A549 treated with DMSO at 1 μM for 4 hours (cell line): Measurements from ENCODE around the gene PRRC2A. TPM values are rescaled to one million over a fixed set of nuclear protein-coding genes. Genes with fewer than 3 reads are reported as not detected.

Source experiments
- total RNA-seq: library from RNA; stranded (reverse); fragments of 200-300 nt; extraction: Qiagen RNA extraction; gene quantifications from 5 replicates; pipeline ENCODE4 v1.2.3, GENCODE V29; 2022; ENCODE audit warnings: low read depth

The PRRC2A gene
- total RNA-seq, result 68.9 to 101 TPM (median 86.8 TPM) in 5 replicates

DNA sequence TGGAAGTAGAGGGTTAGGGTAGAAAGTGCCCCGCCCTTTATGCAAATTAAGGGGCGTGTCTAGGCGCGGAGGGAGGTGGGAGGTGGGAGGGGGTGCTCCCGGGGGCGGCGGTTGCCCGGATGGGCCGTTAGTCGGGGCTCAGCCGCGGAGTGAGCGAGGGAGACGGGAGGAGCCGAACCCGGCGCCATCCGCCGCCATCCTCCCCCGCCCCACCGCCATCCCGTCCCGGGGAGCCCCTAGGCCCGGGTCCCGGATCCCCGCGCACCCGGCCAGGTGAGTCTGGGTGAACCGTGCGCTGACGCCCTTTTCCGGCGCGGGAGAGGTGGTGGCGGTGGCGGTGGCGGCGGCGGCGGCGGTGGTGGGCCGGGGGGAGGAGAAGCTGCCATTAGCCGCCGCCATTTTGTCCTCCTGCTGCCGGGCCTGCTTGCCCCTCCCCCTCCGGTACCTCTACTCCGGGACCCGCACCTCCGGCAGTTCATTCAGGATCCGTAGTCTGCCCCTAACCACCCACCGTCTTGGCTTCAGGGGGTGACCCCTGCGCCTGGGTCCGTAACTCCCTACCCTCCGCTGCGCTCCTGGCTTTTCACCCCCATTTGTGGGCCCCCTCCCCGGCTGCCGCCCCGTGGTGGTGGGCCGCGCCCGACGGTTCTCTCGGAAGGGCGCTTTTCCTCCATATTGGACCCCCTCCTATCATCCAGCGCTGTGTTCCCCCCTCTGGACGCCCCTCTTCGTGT, at the start of gene PRRC2A:
TSS of gene PRRC2A (plus strand) at position 130 of the 734 bp plus-strand sequence. CDS start 2,075 bp downstream, outside the sequence.

DNA sequence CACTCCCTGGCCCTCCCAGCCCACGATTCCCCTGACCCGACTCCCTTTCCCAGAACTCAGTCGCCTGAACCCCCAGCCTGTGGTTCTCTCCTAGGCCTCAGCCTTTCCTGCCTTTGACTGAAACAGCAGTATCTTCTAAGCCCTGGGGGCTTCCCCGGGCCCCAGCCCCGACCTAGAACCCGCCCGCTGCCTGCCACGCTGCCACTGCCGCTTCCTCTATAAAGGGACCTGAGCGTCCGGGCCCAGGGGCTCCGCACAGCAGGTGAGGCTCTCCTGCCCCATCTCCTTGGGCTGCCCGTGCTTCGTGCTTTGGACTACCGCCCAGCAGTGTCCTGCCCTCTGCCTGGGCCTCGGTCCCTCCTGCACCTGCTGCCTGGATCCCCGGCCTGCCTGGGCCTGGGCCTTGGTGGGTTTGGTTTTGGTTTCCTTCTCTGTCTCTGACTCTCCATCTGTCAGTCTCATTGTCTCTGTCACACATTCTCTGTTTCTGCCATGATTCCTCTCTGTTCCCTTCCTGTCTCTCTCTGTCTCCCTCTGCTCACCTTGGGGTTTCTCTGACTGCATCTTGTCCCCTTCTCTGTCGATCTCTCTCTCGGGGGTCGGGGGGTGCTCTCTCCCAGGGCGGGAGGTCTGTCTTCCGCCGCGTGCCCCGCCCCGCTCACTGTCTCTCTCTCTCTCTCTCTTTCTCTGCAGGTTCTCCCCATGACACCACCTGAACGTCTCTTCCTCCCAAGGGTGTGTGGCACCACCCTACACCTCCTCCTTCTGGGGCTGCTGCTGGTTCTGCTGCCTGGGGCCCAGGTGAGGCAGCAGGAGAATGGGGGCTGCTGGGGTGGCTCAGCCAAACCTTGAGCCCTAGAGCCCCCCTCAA, 48.2 kb upstream of the PRRC2A start, which contains the start of gene LTA:
TSS of gene LTA (plus strand) at position 249 of the 871 bp plus-strand sequence. CDS start at position 703, 454 bp downstream.

DNA sequence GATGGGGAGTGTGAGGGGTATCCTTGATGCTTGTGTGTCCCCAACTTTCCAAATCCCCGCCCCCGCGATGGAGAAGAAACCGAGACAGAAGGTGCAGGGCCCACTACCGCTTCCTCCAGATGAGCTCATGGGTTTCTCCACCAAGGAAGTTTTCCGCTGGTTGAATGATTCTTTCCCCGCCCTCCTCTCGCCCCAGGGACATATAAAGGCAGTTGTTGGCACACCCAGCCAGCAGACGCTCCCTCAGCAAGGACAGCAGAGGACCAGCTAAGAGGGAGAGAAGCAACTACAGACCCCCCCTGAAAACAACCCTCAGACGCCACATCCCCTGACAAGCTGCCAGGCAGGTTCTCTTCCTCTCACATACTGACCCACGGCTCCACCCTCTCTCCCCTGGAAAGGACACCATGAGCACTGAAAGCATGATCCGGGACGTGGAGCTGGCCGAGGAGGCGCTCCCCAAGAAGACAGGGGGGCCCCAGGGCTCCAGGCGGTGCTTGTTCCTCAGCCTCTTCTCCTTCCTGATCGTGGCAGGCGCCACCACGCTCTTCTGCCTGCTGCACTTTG, 45.1 kb upstream of the PRRC2A start, which contains the start of gene TNF:
TSS of gene TNF (plus strand) at position 231 of the 567 bp plus-strand sequence. CDS start at position 408, 177 bp downstream.

DNA sequence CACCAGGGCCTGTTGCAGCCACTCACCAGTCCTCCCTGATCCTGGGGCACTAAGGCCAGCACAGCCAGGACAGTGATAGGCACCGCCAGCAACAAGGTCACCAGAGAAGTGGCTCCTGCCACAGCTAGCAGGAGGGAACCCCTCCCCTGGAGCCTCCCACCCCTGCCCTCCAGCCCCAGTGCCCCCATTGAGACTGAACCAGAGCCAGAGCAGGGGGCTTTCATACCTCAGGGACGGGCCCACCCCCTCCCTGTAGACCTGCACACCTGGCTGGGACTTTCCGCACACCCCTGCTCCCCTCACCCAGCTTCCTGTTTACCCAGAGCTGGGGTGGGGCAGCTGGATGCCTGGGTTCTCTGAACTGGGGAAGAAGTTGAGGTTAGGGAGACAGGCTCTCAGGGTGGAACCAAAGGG, 38.3 kb upstream of the PRRC2A start, which contains the start of gene LTB:
TSS of gene LTB (minus strand) at position 195 of the 414 bp plus-strand sequence. CDS start at position 188, 7 bp downstream.

DNA sequence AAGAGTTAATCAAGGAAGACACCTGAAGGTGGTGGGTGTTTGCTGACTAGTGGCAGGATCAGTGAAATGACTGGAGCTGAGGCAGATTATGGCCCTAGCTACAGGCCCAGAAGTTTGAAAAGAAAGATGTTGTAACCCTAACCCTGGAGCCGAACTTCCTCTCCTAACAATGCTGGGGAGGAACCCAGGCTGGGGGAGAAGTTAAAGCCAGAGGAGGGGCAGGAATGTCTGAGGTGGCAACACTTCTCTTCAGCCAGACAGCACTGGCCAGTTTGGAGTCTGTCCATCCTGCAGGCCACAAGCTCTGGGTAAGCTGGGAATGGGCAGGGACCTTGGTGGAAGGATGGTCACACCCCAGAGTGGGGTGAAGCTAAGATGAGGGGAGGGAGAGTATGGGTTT, 34.5 kb upstream of the PRRC2A start, which contains the start of gene LST1:
TSS of gene LST1 (plus strand) at position 270 of the 400 bp plus-strand sequence. CDS start 1,023 bp downstream, outside the sequence.

DNA sequence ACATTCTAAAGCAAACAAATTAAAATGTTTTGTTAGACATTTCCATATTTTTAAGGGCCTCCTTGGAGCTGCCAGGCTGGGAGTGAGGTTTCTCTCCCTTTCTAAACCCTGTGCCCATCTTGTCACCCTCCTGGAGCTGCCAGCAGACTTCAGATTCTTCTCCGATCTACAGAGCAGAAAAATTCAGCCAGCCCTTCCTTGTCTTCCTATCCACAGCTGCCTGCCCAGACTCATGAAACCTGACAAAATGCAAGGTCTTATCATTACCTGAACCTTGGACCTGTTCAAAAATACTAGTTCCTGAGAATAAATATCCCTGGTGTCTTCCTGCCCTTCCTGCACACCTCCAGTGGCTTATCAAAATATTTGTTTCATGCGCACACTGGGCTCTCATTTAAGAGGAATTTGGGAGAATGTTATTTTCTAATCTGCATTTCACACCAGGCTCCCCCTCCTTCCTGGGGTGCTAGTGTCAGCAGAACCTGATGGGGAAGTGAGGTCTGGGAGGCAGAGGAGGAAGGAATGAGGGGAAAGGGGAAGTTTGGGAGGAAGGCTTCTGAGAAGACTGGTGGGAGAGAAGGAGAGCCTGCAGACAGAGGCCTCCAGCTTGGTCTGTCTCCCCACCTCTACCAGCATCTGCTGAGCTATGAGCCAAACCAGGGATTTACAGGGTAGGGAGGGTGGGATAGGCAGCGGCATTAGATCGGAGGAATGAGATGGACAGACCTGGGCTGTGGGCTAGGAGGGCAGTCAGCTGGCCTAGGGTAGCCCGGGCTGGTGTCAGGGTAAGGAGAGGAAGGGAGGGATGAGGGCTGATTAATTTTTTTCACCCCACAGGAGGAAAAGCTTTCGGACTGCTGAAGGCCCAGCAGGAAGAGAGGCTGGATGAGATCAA, 5.6 kb upstream of the PRRC2A start, which contains the start of gene AIF1:
TSS of gene AIF1 (plus strand) at position 551 of the 895 bp plus-strand sequence. CDS start at position 647, 96 bp downstream.

DNA sequence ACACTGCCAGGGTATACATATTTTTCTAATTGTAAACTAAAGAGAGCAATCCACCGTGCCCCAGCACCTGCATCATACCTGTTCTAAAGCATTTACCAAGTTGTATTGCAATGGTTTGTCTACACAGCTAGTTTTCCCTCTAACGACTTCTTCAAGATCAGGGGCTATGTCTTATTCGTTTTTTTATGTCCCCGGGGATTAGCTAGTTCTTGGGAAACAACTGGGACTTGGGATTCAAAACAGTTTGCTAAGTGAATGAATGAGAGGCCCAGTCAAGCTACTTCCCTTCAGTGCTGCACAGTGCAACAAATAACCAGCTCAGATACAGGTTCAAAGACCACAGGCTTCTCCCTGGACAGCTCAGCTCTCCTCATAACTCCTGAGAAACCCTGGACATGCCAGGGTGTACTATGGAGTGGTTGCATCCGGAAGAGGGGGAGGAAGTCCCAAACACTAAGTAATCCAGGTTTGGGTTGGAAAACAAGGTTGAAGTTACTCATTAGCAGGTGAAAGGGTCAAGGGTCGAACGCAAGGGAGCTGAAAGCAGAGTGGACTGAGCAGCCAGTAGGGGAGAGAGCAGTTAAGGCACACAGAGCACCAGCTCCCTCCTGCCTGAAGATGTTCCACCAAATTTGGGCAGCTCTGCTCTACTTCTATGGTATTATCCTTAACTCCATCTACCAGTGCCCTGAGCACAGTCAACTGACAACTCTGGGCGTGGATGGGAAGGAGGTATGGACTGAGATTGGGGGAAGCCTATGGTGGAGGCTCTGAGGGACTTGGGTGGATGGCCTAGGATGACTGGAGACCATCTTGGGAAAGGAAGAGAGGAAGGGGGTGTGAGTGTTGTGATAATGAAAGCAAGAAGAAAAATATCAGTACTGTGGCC, 35.1 kb downstream of the PRRC2A start, which contains the start of gene APOM:
TSS of gene APOM (plus strand) at position 546 of the 889 bp plus-strand sequence. CDS start at position 619, 73 bp downstream.

DNA sequence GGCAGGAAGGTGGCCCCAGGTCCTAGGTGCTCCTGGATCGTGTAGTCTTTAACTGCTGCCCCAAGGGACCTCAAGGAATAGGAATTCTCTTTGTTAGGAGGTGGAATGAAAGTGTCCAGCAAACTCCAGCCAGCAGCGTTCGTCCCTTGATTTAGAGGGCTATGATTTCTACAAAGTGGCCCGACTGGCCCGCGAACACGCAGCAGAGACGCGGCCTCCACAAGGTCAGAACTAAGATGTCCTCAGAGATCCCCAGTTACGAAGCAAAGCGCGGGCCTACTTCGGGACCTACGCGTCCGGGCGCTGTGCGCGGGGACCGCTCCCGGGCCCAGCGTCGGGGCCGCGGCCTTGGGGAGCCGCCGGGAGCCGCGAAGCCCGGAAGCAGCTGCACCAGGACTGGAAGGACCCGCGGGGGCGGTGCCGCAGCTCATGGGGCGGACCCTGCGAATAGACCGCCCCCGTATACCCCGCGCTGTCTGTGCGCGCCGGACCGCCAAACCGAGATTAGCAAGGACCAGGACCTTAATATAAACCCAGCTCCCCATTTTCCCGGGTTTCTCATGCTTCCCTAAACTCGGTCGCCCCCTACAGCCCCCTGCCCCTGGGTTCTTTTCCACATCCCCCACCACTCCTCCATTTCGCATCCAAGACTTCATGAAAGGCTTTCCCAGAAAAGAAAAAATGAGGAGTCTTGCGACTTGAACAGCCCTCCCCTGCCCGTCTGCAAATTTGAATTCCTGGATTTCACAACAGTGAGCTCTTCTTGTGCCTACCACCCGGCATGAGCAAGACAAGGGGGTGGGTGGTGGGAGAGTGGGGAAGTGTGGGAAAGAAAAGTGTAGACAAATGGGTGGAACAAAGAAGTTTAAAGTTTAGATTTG, 40.1 kb downstream of the PRRC2A start, which contains the start of gene C6orf47:
TSS of gene C6orf47 (minus strand) at position 398 of the 881 bp plus-strand sequence. CDS start 831 bp downstream, outside the sequence.

DNA sequence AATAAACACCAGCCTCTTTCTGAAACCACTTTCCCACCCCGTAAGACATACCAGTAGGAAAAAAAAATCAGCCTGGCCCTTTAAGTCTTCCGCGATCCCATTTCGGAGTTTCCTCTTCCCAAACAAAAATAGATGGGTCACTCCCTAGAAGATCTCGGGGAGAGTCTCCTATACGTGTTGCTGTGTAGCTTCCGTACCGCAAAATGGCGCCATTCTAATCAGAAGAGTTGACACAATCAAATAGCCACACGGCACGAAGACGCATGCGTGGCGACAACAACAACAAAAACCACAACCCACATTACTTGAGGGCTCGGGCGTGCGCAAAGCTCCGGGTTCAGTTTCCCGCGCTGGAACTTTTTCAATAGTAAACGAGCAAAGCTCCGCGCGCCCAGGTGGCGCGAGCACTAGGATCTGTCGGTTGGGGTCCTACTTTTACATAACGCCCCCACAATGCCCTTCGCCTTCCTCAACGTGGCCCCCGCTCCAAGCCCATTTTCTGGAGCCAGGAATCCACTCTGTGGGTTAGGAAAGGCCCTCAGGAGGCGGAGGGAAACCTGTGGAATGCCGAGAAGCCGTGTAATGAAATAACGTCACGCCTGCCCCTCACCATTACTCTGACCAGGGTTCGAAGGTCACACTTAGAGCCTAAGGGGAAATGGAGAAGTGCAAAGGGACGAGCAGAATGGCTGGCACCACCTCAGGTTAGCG, 44.4 kb downstream of the PRRC2A start, which contains the start of gene GPANK1:
TSS of gene GPANK1 (minus strand) at position 208 of the 711 bp plus-strand sequence. CDS start 519 bp downstream, outside the sequence.

DNA sequence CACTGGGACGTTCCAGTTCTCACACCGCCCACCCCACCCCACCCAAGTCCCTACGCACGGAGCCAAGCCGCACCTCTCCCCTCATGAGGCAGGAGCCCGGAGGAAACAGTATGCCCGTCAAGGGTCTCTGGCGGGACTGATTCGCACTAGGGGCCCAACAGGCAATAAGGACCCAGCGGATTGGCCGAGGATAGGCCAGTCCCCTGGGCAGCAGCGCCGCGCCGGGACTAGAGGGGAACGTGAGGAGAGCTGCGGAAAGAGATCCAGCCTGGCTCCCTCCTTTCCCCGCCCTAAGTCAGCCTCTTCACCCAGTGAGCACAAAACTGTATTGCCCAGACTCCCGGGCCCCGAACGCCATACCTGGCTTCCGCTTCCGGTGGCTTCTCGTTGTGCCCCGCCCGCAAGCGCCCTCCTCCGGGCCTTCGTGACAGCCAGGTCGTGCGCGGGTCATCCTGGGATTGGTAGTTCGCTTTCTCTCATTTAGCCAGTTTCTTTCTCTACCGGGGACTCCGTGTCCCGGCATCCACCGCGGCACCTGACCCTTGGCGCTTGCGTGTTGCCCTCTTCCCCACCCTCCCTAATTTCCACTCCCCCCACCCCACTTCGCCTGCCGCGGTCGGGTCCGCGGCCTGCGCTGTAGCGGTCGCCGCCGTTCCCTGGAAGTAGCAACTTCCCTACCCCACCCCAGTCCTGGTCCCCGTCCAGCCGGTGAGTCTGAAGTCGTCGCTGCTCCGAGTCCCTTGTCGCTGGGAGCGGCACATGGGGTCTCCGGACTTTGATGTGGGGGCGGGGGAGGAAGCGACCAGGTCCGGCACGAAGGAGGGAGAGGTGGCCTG, 45.2 kb downstream of the PRRC2A start, which contains the start of gene CSNK2B:
TSS of gene CSNK2B (plus strand) at position 580 of the 836 bp plus-strand sequence. CDS start 752 bp downstream, outside the sequence.

DNA sequence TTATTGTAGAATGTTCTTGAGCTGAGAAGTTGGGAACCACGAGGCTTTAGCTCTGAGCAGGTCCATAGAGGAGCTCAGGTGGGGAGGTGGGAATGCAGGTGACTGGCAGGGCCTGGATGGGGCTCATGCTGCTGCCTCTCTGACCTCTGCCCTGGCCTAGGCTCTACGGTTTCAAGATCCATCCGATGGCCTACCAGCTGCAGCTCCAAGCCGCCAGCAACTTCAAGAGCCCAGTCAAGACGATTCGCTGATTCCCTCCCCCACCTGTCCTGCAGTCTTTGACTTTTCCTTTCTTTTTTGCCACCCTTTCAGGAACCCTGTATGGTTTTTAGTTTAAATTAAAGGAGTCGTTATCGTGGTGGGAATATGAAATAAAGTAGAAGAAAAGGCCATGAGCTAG, 49.2 kb downstream of the PRRC2A start, which contains the start of gene LY6G5B:
TSS of gene LY6G5B (plus strand) at position 301 of the 400 bp plus-strand sequence. CDS start 975 bp downstream, outside the sequence.

DNA sequence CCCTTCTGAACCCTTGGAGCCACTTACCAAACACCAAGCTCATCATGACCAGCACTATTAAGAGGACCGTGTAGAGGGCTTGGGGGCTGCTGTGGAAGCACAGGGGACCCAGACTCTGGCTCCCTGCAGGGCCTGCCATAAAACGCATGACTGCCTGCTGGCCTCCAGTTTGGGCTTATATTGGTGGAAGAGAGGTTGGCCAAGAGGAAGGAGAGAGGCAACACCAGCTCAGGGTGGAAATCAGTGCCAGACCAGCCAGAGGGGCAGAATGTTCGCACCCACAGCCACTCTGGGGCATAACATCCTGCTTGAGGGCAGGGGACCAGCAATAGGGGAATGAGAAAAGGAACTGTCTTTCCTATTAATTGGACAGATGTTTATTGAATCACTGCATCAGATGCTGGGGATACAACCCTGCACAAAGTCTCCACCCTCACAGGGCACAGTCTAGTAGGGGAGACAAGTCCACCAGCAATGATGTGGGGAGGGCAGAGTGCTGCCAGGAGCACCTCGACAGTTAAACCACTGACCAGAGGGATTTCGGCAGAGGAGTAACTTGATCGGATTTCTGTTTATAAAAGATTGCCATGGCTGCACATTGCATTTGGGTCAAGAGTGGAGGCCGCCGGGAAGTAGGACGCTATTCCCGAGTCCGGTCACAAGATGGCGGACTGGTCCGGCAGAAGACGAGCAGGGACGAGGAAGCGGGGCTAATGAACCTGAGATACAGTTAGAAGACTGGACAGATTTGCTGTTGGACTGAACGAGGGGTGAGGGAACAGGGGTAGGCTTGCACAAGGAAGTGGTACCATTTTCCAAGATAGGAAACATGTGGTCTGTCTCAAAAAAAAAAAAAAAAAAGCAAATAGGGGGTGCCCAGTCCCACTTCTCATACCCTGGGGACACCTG, 60.0 kb downstream of the PRRC2A start, which contains the start of gene LY6G5C:
TSS of gene LY6G5C (minus strand) at position 842 of the 909 bp plus-strand sequence. CDS start at position 148, 694 bp downstream.

